ENCODE measurements around the gene CEACAM20.

- TF ChIP-seq CTCF (IDR thresholded peaks at IDR 0.05) (no peak), EP300 (IDR thresholded peaks at IDR 0.05) (no peak)
These were observed 1.9 kb downstream of the CEACAM20 start for GRCh38 chr19:44527554-44527953.
